Measurements from ENCODE around the gene NBPF3. TPM values are rescaled to one million over a fixed set of nuclear protein-coding genes. Genes with fewer than 3 reads are reported as not detected.
A peak's percentile ranks its signal among the peaks of the same experiment; 100 is the strongest.

The NBPF3 gene
- total and polyA plus RNA-seq, 4 donors = 1.4 to 4.0 (median 1.7) TPM

- Histone ChIP-seq H3K9me3 (ENCODE audit: control insufficient read depth in 4 of 4, low read length in 3 of 4) (no peaks in the 10 kb centered on the region), H3K4me1 (ENCODE audit: control insufficient read depth in 4 of 4, insufficient read depth in 4 of 4, low read length in 3 of 4) (no peaks in the 10 kb centered on the region), H3K9ac (ENCODE audit: low read depth in 1 of 2, low read length in 2 of 2) (no peak overlapping the region), H3K27me3 (ENCODE audit: control insufficient read depth in 4 of 4, insufficient read depth in 4 of 4, low read length in 3 of 4) (no peaks in the 10 kb centered on the region), H3K4me3 (ENCODE audit: low read depth in 1 of 3, low read length in 3 of 3) (no peak overlapping the region), H3K36me3 (ENCODE audit: control insufficient read depth in 4 of 4, insufficient read depth in 3 of 4, low read depth in 1 of 4, low read length in 3 of 4) (no peaks in the 10 kb centered on the region), H3K27ac (ENCODE audit: low read depth in 1 of 2, low read length in 2 of 2) (no peak overlapping the region)
- no peak for TF ChIP-seq EGR1 (IDR thresholded peaks at IDR 0.05; ENCODE audit: low read depth in 2 of 2)
- TF ChIP-seq ZBTB33 (IDR thresholded peaks at IDR 0.05) = no peak
- no peak for TF ChIP-seq TAF1 (conservative IDR thresholded peaks at IDR 0.05)
- TF ChIP-seq CTCF (IDR thresholded peaks at IDR 0.05; ENCODE audit: low read depth, low read length, missing input control) = peak; percentile 11
- no peak for TF ChIP-seq GABPA (IDR thresholded peaks at IDR 0.05 in 1 of 2, conservative IDR thresholded peaks at IDR 0.05 in 1 of 2)
- TF ChIP-seq HNF4A (conservative IDR thresholded peaks at IDR 0.05) = no peak
- no peak for TF ChIP-seq SP1 (IDR thresholded peaks at IDR 0.05)
- no peak for TF ChIP-seq JUND (IDR thresholded peaks at IDR 0.05)
- no peak for TF ChIP-seq HNF4G (IDR thresholded peaks at IDR 0.05)
- no peak for TF ChIP-seq NR2F2 (IDR thresholded peaks at IDR 0.05)
- no peak for TF ChIP-seq MAX (IDR thresholded peaks at IDR 0.05)
- TF ChIP-seq REST (IDR thresholded peaks at IDR 0.05) = no peak
- peak; percentile 26 to 73 for TF ChIP-seq RAD21 (IDR thresholded peaks at IDR 0.05)
- TF ChIP-seq RXRA (IDR thresholded peaks at IDR 0.05) = no peak
- no peak for TF ChIP-seq FOXA1 (IDR thresholded peaks at IDR 0.05)
- no peak for TF ChIP-seq ATF3 (IDR thresholded peaks at IDR 0.05)
- TF ChIP-seq FOXA2 (IDR thresholded peaks at IDR 0.05) = no peak
- no peak for DNase-seq (ENCODE audit: low spot score)
- WGBS = 85% methylated on average over 11 of the region's 11 CpGs
Observed at GRCh38 chr1:21490774-21491487, 51.0 kb downstream of the NBPF3 start.
